ENCODE data around the gene KMT2D. TPM values are rescaled to one million over a fixed set of nuclear protein-coding genes. Genes with fewer than 3 reads are reported as not detected.

The KMT2D gene, protein sequence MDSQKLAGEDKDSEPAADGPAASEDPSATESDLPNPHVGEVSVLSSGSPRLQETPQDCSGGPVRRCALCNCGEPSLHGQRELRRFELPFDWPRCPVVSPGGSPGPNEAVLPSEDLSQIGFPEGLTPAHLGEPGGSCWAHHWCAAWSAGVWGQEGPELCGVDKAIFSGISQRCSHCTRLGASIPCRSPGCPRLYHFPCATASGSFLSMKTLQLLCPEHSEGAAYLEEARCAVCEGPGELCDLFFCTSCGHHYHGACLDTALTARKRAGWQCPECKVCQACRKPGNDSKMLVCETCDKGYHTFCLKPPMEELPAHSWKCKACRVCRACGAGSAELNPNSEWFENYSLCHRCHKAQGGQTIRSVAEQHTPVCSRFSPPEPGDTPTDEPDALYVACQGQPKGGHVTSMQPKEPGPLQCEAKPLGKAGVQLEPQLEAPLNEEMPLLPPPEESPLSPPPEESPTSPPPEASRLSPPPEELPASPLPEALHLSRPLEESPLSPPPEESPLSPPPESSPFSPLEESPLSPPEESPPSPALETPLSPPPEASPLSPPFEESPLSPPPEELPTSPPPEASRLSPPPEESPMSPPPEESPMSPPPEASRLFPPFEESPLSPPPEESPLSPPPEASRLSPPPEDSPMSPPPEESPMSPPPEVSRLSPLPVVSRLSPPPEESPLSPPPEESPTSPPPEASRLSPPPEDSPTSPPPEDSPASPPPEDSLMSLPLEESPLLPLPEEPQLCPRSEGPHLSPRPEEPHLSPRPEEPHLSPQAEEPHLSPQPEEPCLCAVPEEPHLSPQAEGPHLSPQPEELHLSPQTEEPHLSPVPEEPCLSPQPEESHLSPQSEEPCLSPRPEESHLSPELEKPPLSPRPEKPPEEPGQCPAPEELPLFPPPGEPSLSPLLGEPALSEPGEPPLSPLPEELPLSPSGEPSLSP (N-terminal part only)
- total RNA-seq (2014; rRNA removed; shearing (Covaris generic)) = 8.2 and 12.8 TPM in 2 replicates
- polyA plus RNA-seq (2016; fragmentation: Nextera tagmentation; extraction: Ambion mirVana) = 8.6 and 10.3 TPM in 2 replicates

DNA sequence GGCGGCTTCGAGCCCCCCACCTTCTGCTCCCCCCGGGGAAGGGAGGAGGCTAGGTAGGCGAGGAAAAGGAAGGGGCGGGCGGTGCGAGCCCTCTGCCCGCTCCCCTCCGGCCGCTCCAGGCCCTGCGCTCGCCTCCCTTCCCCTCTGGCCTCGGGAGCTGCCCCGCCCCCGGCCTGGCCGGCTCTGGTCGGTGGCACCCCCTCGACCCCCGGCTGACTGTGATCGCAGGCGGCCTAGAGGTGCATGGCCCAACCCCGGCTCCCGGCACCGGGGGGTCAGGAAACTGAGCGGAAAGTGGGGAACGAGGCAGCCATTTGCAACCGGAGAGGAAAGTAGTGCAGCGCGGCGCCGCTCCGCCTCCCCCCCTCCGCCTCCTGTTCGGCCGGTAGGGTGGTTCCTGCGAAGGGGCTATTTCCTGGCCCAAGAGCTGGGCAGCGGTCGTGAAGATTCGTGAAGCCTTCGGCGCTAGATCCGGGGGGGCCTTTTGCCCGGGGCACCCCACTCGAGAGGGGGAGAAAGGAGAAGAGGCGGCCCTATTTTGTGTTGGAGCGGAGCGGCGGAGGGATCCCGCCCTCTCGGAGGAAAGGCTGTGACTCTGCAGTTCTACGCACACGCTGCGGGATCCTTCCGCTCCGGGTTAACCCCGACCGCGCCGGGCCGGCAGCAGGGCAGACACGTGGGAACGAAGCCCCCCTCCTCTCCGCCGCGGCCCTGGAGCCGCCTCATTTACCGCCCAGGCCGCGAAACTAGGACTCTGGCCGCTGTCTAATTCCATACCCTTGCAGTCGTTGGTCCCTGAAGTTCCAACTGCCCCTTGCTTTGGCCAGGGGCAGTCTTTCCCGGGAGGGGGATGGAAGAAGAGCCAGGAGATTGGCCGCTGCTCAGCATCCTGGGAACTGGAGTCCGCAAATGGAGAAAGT, at the start of gene KMT2D:
TSS of gene KMT2D (minus strand) at position 558 of the 920 bp plus-strand sequence. CDS start 5,470 bp downstream, outside the sequence.
- Histone ChIP-seq H3K36me3 (ENCODE audit: low read depth) (no peaks in the 10 kb centered on the region), H3K79me2 (ENCODE audit: insufficient read depth) (peaks cover 63% of the 10 kb centered on the region), H2AFZ (peak within 1 kb of the TSS; percentile 97), H3K9me2 (ENCODE audit: insufficient read depth) (no peaks in the 10 kb centered on the region), H3K4me2 (ENCODE audit: unreplicated experiment) (peak within 1 kb of the TSS; percentile 99), H3K27ac (peak within 1 kb of the TSS; percentile 89), H3F3A (ENCODE audit: insufficient read depth) (peaks cover 20% of the 10 kb centered on the region; the same call in 1 of the 2 replicates), H3K9me3 (ENCODE audit: low read depth) (no peaks in the 10 kb centered on the region), H3K4me1 (ENCODE audit: insufficient read depth) (peaks cover 25% of the 10 kb centered on the region), H3K4me3 (peak within 1 kb of the TSS; percentile 98), H3K9ac (peak within 1 kb of the TSS; percentile 95), H4K20me1 (ENCODE audit: insufficient read depth) (peaks cover 13% of the 10 kb centered on the region), H3K27me3 (replicated peaks; ENCODE audit: insufficient read depth) (no peaks in the 10 kb centered on the region)
- WGBS, 2 experiments (ENCODE audit: low coverage in 1 of 2, low lambda C conversion rate in 2 of 2, missing lambda C conversion rate in 2 of 2) = 0 to 1% methylated on average over 45 to 72 of the region's 74 CpGs
- in situ Hi-C loops (cut with MboI) = no loop called here
- TF ChIP-seq EZH2 (IDR thresholded peaks at IDR 0.05; ENCODE audit: insufficient read depth, poor library complexity, severe bottlenecking) (no peak), EZH2phosphoT487 (IDR thresholded peaks at IDR 0.05; ENCODE audit: insufficient read depth, low read depth) (no peak)
- DNase-seq = peak; percentile 99

DNA sequence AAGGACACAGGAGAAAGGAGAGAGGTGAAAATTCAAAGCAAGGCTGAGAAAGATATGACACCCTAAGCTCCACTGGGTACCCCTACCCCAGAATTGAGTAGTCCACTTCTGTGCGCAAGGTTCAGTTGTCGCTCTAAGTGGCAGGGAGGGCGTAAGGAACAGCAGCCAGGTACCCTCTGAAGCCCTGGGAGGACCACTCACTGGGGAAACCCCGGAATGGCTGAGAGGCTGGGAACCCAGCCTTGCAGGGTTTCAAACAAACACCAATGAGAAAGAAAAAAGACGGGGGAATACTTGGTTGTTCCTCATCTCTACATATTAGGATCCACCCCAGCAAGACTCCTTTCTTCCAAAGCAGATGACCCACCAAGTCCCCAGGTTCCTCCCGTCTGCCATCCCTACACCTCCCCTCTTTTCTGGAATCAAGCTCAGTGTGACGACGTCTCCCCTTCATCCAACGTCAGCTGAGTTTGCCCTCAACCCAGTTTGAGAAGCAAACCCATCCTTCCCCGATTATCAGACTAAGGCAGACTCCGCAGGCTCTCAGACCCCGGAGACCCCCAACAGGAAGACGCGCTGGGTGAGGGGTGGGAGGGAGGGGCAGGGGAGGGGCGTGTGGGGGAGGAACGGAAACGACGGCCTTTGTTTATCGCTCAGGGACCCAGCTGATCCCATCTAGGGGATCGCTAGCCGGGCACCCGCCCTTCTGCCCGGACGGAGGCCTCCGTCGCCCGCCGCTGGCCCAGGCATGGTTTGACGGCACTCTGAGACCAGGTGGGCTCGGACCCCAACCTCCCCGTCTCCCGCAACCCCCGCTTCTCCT, 49.3 kb upstream of the KMT2D start:
- peaks cover 28% of the 10 kb centered on the region for H3K4me1 ChIP-seq (ENCODE audit: insufficient read depth)
- H3K9me3 ChIP-seq (ENCODE audit: low read depth) = no peaks in the 10 kb centered on the region
- peaks cover 53% of the 10 kb centered on the region for H3K79me2 ChIP-seq (ENCODE audit: insufficient read depth)
- peak overlapping the region; percentile 85 for H3K4me3 ChIP-seq
- in situ Hi-C loops (cut with MboI) = no loop called here
- H3F3A ChIP-seq (ENCODE audit: insufficient read depth) = peaks cover 19% of the 10 kb centered on the region
- TF ChIP-seq EZH2 (IDR thresholded peaks at IDR 0.05; ENCODE audit: insufficient read depth, poor library complexity, severe bottlenecking) (no peak), EZH2phosphoT487 (IDR thresholded peaks at IDR 0.05; ENCODE audit: insufficient read depth, low read depth) (no peak)
- no peaks in the 10 kb centered on the region for H3K9me2 ChIP-seq (ENCODE audit: insufficient read depth)
- H4K20me1 ChIP-seq (ENCODE audit: insufficient read depth) = no peaks in the 10 kb centered on the region
- peak overlapping the region; percentile 69 for H3K27ac ChIP-seq
- no peak for DNase-seq
- peak overlapping the region; percentile 89 for H3K9ac ChIP-seq
- peak overlapping the region; percentile 99 for H3K4me2 ChIP-seq (ENCODE audit: unreplicated experiment)
- peak overlapping the region; percentile 85 for H2AFZ ChIP-seq
- WGBS, 2 experiments (ENCODE audit: low coverage in 1 of 2, low lambda C conversion rate in 2 of 2, missing lambda C conversion rate in 2 of 2) = 2 to 3% methylated on average over 25 to 30 of the region's 33 CpGs
- H3K27me3 ChIP-seq (replicated peaks; ENCODE audit: insufficient read depth) = no peaks in the 10 kb centered on the region
- H3K36me3 ChIP-seq (ENCODE audit: low read depth) = no peaks in the 10 kb centered on the region

DNA sequence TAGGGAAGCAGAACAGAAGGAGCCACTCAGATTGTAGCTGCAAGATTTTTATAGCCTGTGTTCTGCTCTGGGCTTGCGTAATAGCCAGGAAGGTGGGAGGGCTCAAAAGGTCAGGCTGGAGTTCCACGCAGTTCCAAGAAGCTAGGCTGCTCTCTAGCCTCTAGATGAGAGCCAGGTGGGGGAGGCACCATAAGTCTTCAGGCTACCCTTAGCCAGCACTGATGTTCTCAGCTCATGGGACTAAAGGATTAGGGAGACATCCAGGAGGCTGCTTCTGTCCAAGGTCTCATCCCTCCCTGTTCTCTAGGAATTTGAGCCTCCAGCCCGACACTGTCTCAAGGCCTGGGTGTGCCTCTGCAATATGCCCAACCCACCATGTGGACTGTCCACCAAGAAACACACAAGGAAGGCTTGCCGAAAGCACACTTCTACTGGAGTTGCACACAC, 48.4 kb upstream of the KMT2D start:
- 4 to 7% methylated on average over 4 of the region's 4 CpGs for WGBS, 2 experiments (ENCODE audit: low coverage in 1 of 2, low lambda C conversion rate in 2 of 2, missing lambda C conversion rate in 2 of 2)
- H3K4me2 ChIP-seq (ENCODE audit: unreplicated experiment) = peak overlapping the region; percentile 99
- no peaks in the 10 kb centered on the region for H3K27me3 ChIP-seq (replicated peaks; ENCODE audit: insufficient read depth)
- H2AFZ ChIP-seq = peak overlapping the region; percentile 85; the same call in 1 of the 2 replicates
- H3K79me2 ChIP-seq (ENCODE audit: insufficient read depth) = peaks cover 62% of the 10 kb centered on the region
- peak overlapping the region; percentile 30 for H3K27ac ChIP-seq
- peak overlapping the region; percentile 85 for H3K4me3 ChIP-seq
- H3F3A ChIP-seq (ENCODE audit: insufficient read depth) = peaks cover 19% of the 10 kb centered on the region
- TF ChIP-seq EZH2phosphoT487 (IDR thresholded peaks at IDR 0.05; ENCODE audit: insufficient read depth, low read depth) (no peak), EZH2 (IDR thresholded peaks at IDR 0.05; ENCODE audit: insufficient read depth, poor library complexity, severe bottlenecking) (no peak)
- peaks cover 28% of the 10 kb centered on the region for H3K4me1 ChIP-seq (ENCODE audit: insufficient read depth)
- H3K9me3 ChIP-seq (ENCODE audit: low read depth) = no peaks in the 10 kb centered on the region
- H4K20me1 ChIP-seq (ENCODE audit: insufficient read depth) = no peaks in the 10 kb centered on the region
- no peaks in the 10 kb centered on the region for H3K9me2 ChIP-seq (ENCODE audit: insufficient read depth)
- in situ Hi-C loops (cut with MboI) = no loop called here
- H3K36me3 ChIP-seq (ENCODE audit: low read depth) = 0 out of 2 replicates have a peak, but pooled peaks cover 3% of the 10 kb centered on the region
- peak overlapping the region; percentile 89 for H3K9ac ChIP-seq
- DNase-seq = peak; percentile 77

Measured in GM23248 (cell line).